GM19467 (cell line): ENCODE measurements around the gene B3GAT3.
"Not testable (repeated sequence)": the region's sequence is repeated elsewhere in the genome, so short reads cannot be mapped to it uniquely, and the experiment has no call there.

Source experiments
- ATAC-seq: cut with Tn5 transposase; IDR thresholded peaks from one replicate; pipeline ENCODE4 v1.9.1; 2021; ENCODE audit warnings: mild to moderate bottlenecking, moderate library complexity; ENCODE audit not compliant: unreplicated experiment

Gene B3GAT3

DNA sequence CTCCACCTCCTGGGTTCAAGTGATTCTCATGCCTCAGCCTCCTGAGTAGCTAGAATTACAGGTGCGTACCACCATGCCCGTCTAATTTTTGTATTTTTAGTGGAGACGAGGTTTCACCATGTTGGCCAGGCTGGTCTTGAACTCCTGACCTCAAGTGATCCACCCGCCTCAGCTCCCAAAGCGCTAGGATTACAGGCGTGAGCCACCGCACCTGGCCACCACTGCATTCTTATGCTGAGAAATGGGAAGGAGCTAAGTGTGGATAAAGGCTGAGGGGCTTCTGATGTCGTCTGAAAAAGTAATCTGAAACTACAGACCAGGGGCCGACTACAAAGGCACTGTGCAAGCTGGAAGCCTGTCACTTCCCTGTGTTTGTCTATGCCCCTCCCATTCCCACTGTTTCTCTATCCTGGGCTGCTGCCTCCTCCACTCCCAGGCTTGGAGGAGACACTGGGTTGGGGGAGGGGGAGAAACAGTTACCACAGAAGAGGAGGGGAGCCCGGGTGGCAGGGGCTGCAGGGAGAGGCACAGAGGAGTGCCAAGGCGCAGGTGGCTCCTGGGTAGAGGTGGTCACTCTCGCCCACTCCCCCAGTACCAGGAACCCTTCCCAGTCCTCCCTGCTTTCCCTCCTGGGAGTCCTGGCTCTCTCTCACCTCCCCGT, 17.2 kb downstream of the B3GAT3 start:
- ATAC-seq = no peak

DNA sequence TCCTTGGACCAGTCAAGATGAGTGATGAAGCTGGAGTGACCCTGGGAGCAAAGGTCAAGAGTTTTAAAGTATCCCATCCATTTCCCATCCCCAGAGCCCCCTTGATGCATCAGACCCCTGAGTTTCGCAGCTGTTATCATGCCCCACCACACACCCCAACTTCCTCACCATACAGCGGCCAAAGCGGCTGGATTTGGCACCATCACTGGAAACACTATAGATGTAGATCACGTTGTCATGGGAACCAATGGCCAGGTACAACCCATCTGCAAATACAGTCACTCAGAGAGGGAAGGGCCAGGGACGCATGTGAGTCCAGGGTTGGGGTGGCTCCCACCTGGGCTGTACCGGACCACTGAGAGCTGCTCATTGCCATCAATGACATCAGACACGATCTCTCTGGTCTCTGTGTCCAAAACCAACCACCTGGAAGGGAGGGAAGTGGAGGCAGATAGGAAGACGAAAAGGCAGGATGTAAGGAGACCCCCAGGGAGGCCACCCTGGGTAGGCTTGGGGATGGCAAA, 17.9 kb downstream of the B3GAT3 start:
- ATAC-seq = no peak

DNA sequence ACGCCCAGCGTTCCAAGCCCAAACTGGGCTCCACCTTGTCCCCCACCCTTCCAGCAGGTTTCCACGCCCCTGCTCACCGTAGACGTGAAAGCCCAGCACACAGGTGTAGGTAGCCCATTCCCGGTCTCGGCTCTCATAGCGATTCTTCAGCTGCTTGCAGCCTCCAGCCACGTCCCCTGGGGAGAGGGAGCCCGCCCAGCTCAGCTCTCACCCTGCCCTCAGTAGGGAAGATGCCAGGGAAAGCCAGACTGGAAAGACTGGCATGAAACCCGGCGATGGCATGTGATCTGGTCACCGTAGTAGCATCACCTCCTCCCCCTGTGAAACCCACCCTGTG, 18.7 kb downstream of the B3GAT3 start:
- ATAC-seq = no peak

DNA sequence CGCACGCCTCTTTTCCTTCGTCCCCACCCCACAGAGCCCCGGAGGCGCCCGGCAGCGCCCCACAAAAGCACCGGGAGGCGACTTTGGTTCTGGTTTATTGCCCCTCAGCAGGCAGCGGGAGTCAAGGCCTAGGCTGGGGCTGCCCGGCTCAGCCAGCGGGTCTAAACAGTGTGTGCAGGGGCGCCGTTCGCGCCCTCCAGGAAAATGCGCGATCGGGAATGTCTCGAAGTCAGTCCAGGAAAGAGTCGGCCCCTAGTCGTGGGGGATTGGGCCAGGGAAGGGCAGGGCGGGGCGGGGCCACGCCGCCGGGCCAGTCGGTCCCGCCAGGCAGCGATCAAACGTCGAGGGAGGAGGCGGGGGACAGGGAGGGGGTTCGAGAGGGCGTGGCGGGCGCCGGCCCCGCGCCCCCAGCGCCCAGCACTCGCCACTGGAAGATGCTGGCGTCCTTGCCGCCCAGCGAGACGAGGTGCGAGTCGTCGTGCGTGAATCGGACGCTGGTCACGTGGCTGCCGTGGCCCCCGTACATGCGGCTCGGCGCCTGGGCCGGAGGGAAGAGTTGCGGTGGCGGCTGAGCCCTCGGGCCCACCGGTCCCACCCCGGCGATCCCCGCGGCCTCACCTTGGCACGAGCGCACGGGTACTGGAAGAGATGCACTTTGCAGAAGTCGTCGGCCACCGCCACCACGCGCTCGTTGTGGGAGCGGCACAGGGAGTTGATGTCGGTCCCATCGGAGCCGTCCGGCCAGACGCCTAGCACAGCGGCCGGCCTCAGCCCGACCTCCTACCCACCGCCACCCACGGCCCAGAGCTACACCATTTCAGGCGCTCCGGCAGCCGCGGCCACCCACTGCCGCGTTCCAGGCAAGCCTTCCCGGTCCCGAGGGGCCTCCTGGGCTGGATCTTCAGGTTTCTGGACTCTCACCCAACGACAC, 19.4 kb downstream of the B3GAT3 start:
- no peak for ATAC-seq

DNA sequence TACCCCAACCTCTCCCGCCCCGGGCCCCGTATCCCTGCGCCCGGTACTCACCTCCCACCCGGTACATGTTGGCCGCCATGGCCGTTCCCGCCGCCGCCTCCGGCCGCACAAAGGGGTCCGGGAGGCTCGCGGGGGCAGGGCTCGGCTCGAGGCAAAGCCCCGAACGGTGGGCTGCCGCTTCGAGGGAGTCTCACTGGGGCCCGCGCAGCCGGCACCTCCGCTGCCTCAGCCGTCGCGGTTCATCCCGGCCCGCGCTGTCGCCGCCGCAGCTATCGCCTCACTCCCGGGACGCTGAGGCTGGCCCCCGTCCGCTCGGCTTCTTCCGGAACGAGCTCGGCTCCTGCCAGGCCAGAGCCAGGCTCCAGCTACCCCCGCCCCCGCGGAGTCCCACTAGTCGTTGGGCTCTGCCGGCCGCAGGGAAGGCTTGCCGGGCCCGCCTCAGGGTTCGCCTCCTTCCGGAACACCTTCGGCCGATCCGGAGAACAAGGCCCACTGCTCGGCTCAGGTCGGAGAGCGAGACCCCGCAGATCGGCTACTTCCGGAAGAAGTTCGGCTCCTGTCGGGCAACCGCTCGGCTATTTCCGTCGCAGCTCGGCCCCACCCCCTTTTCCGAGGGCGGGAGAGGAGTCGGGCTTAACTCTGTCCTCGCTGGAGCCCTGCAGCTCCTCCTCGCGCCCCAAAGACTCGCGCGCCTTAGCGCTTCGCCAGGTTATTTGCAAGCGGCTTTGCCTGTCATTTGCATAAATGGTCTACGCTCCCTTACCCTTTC, 20.2 kb downstream of the B3GAT3 start, which contains the start of gene MTA2:
TSS of gene MTA2 (minus strand) at position 494 of the 769 bp plus-strand sequence. CDS start at position 79, 415 bp downstream.
- ATAC-seq = peak; percentile 73

DNA sequence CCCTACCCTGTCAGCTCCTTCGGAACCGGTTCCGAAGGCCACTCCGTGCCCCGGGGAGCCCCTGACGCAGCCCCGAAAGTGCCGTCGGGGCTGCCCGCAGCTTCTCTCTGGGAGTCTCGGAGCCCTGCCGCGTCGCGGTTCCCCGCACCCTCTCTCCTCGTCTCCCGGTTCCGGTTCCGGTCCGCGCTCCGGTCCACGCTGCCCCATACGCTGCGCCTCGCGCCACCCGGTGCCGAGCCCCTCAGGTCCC, 20.7 kb downstream of the B3GAT3 start:
- ATAC-seq = peak; percentile 5

DNA sequence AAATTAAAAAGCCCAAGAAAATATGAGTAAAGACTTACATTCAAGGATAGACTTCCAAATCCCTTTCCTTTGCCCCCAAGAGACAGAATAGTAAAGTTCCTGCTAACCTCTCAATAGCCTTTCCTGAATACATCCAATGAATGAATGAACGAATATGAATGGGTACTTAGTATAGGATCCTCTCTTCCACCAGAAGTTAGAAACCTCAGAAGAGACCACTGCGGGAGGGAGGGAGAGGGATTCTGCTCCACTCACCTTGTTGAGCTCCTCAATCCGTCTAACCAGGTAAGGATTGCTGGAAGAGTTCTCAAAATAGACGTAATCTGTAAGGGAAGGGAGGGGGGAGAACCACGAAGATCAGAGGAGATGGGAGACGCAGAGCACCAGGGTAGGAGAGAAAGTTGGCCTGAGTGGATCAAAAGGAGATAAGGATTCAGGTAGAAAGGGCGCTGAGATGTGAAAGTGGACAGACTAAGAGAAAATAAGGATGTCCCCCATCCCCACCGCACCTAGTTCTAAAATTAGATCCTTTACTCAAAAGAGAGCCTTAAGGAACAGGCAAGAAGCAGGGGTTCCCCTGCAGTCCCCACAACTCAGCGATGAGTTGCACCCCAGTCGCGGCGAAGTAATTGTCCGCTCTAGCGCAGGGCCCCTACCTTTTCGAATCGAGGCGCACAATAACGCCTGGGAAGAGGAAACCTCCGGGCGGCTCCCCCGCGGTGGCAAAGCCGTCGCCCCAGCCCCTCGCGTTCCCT, 21.2 kb downstream of the B3GAT3 start:
- ATAC-seq = no peak

DNA sequence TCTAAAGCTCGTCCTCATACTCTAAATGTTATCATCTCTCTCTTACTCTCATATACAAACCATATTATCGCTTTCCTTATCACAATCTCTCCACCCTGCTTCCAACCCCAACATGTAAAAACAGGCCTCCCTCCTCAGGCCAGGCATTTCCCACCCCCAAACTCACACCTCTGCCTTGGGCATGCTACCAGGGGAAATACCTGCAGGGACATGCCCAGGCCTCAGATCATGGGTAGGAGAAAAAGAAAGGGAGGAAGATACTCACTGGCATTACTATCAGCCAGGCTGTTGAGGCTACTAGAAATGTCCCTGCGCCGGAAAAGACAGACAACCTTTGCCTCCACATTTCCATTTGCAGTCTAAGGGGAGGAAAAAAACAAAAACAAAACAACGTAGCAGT, 21.9 kb downstream of the B3GAT3 start:
- ATAC-seq = no peak

DNA sequence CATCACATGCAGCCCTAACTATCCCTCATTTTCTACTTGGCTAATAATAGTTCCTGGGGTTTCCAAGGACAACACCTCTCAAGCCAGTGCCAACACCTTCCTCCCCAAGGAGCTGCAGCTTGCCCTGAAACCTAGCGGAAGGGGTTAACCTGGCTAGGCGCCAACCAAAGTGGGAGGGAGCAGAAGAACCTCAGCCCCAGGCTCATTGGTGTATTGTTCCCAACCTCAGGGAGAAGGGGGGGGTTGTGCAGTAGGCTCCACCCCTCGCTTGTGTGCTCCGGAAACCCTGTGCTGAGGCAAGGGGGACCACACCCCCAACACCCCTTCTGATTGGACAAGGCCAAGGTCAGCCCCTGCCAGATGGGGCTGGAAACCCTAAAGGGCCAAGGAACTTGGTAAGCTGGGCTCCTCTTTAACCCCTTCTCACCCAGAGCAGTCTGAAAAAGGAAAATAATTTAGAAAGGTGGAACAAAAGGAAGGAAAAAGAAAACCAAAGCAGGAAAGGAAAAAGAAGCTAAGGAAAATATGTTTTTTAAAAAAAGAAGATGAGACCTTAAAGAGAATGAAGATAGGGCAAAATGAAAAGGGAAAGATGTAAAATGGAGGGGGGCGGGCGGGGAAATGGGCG, 22.6 kb downstream of the B3GAT3 start:
- ATAC-seq = peak; percentile 42

DNA sequence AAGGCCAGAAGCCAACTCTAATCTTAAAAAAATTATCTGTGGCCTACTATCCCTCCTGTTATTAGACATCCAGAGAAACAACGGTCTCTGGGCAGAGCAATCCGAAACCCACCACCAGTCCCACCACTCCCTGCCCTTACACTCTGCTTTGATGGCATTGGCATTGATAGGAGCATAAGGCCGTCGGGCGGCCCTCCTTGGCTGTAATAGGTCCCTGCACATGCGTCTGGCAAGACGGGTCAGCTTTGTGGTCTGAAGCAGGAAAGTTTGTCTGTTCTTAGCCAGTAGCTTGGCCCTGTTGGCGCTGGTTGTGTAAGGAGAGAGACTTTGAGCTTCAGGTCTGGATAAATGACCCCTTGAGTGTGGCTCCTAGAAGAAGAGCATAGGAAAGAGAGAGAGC, 26.7 kb downstream of the B3GAT3 start:
- no peak for ATAC-seq

DNA sequence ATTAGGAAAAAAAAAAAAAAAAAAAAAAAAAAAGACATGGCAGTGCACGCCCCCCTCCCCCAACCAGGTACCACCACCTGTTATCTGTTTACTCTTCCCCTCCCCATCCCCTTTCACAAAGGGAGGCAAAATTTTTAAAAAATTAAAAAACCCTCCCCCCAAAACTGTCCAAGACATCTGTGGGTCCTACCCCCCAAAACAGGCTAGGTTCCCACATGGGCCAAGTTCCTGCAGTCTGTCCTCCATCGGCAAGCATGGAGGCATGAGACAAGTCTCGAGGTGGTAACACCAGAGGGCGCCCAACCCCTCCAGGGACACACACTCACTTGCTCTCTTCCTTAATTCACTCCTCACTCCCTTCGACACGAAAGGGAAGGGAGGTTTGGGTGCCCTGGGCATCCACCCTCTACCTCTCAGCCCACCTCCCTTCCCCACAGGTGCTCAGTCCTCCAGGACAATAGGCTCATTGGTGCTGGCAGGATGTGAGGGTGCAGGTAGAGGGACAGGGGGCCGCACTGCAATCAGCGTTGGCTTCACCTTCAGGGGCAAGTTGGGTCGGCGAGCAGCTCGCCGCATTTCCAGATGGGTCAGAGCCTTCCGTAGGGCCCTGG, 28.2 kb downstream of the B3GAT3 start:
- no peak for ATAC-seq

DNA sequence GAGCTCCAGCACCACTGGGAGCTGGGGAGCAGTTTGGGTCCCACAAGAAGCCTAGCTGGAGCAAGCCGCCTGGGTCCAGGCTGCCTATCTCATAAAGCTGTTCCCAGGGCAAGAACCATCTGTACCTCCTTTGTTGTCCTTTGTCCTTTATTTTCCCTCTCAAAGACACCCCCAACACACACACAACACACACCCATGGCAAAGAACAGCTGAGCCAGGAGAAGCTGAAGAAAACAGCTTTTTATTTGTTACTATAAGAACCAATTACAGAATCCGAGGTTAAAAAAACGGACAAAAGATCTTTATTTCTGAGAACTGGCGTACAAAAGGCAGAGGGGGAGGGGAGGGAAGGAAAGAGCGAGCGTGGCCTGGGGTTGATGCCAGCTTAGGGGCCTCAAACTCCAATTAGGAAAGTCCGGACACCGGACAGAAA, 28.8 kb downstream of the B3GAT3 start:
- no peak for ATAC-seq

DNA sequence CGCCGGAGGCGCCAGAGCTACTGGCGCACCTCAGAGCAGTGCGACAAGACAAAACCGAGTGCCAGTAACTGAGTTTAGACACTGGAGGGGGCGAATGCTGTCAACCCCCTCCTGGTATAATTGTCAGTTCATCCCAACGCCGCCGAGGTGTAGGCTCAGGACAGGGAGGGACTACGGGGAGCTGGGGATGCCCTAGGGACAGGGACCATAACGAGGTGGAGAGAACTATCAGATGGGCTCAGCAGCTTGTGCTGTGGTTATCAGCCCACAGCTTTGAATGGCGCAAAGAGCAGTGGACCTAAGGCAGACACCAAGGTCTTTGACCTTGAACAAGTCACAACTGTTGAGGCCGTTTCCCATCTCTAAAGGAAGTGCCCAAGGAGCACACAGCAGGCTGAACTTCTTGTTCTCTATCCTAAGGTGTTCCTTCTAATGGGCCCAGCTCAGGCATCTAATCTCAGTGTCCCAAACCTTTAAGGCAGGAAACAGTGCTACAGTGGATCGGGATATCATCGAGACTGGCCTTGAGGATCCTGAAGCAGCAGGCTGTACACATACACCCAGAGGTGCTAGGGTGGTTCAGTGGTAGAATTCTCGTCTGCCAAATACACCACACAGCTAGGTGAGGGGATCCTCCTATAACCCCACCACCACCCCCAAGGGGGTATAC, 29.5 kb downstream of the B3GAT3 start:
- ATAC-seq = peak; percentile 6

DNA sequence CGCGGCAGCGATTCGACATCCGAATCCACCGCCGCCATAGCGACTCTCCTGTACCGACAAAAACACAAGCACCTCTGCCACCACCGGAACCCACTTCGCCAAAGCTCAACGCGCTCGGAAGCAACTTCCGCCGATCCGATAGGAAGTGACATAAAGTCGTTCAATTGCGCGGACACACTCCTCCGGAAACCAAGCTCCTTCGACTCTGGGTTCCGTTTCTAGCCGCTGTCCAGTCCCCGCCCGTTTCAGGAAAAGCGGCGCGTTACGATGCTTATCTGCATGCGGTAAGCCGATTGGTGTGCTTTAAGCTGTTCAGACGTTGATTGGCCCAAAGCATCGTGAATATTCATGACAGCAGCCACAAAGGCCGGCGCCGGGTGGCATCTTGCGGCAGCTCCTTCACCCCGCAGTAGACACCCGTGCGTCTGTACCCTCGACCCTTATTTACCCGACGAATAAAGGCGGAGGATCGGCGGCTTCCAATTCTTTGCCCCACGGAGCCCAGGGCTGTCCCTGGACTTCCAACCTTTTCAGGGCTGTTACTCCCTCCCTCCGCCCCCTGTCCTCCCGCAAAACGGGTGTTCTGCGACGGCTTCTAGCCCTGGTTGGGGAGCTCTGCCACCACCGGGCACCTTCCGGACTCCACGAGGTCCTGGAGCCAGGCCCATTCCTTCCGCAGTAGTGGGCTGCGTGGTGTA, 30.2 kb downstream of the B3GAT3 start, which contains the start of gene TUT1:
TSS of gene TUT1 (minus strand) at position 76 of the 698 bp plus-strand sequence. CDS start at position 38, 38 bp downstream.
- ATAC-seq = peak; percentile 78

DNA sequence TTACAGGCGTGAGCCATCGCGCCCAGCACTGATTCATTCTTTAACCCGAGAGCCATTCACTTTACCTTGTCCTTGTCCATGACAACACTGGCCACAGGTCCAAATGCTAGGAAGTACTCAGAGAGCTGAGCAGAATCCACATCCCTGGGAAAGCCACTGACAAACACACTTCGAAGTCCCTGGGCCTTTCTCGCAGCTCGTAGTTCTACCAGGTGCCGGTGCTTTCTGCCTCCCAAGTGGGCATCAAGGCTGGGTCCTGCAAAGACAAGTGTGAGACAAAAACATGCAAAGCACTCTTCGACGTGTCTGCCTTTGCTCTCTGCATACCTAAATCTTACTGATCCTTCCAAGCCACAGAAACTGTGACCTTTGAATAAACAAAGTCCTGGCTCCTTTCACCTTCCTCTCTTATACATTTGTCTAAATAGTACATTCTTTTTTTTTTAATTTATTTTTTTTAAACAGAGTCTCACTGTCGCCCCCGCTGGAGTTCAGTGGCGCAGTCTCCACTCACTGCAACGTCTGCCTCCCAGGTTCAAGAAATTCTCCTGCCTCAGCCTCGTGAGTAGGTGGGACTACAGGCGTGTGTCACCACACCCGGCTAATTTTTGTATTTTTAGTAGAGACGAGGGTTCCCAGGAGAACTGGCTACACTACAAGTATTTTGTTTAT, 32.7 kb downstream of the B3GAT3 start:
- ATAC-seq = no peak

DNA sequence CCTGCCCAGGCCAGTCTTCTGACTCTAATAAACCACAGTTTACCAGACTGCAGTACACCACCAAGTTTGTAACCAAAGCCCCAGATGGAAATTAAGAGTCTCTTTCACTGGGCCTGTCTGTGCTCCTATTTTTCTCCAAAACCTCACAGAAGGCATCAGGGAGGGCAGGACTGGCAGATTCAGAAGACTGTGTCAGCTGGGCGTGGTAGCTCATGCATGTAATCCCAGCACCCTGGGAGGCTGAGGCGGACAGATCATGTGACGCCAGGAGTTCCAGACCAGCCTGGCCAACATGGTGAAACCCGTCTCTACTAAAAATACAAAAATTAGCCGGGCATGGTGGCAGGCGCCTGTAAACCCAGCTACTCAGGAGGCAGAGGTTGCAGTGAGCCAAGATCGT, 36.4 kb downstream of the B3GAT3 start:
- ATAC-seq = not testable (repeated sequence)

DNA sequence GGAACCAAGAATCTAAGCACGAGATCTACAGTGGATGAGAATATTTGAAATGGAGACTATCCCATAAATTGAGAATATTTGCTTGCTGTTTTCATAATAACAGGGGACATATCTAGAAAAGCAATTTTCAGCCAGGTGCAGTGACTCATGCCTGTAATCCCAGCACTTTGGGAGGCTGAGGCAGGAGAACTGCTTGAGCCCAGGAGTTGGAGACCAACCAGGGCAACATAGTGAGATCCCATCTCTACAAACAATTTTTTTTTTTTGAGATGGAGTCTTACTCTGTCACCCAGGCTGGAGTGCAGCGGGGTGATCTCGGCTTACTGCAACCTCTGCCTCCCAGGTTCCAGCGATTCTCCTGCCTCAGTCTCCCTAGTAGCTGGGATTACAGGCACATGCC, 40.1 kb downstream of the B3GAT3 start:
- not testable (repeated sequence) for ATAC-seq
